Measurements from ENCODE around the gene TNFRSF1A. TPM values are rescaled to one million over a fixed set of nuclear protein-coding genes. Genes with fewer than 3 reads are reported as not detected.

TNFRSF1A gene
- polyA plus RNA-seq, 1 donor from 2014 or later: 4.5 TPM

DNA sequence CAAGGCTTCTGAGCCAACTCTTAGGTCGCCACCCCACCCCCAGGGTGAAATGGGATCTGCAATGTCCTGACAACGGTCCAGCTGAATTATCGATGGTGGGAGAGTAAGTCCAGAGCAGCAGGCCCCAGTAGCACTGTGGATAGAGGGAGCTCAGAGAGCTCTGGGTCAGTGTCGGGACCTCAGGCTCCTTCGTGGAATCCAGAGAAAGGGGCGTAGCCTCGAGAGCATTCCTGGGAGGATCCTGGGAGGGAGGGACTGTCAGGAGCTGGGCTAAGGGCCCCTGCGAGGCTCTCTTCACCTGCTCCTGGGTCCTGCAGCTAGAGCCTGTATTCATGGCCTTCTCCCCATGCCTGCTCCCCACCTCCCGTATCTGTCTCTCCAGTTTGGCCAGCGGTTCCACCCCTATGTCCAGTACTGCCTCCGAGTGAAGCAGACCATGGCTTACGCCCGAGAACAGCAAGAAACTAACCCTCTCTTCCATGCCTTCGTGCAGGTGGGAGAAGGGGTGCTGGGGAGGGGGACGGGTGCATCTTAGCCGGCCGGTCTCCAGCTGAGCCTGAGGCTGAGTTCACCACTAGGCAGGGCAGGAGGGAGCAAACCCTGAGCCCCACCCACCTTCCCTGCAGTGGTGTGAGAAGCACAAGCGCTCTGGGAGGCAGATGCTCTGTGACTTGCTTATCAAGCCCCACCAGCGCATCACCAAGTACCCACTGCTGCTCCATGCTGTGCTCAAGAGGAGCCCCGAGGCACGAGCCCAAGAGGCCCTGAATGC lies 24.8 kb downstream of the TNFRSF1A start:
- Histone ChIP-seq H2AFZ (ENCODE audit: low read depth, low read length) (no peak overlapping the region), H3K9ac (ENCODE audit: low read length) (no peak overlapping the region), H3K9me2 (ENCODE audit: insufficient read depth, low read length) (no peaks in the 10 kb centered on the region), H3K79me2 (replicated peaks; ENCODE audit: insufficient read depth, low read length) (no peaks in the 10 kb centered on the region), H3K36me3 (ENCODE audit: insufficient read depth, low read length) (no peaks in the 10 kb centered on the region), H3K27ac (ENCODE audit: low read length) (no peak overlapping the region), H3K4me3 (ENCODE audit: low read length) (no peak overlapping the region), H3K9me3 (ENCODE audit: low read length) (no peaks in the 10 kb centered on the region), H3K27me3 (ENCODE audit: insufficient read depth, low read depth, low read length) (no peaks in the 10 kb centered on the region), H3K4me2 (ENCODE audit: low read length) (no peak overlapping the region), H3F3A (ENCODE audit: insufficient read depth, low read length, poor library complexity, severe bottlenecking) (no peaks in the 10 kb centered on the region), H4K20me1 (ENCODE audit: insufficient read depth) (no peaks in the 10 kb centered on the region)
- TF ChIP-seq MXI1 (conservative IDR thresholded peaks at IDR 0.05; ENCODE audit: poor library complexity, severe bottlenecking) (no peak), EP300 (conservative IDR thresholded peaks at IDR 0.05; ENCODE audit: poor library complexity, severe bottlenecking) (no peak), RAD21 (conservative IDR thresholded peaks at IDR 0.05) (no peak), EZH2 (IDR thresholded peaks at IDR 0.05; ENCODE audit: borderline replicate concordance, insufficient read depth, low read length, poor library complexity, severe bottlenecking) (no peak), TAF1 (IDR thresholded peaks at IDR 0.05; ENCODE audit: low read depth) (no peak), SMC3 (conservative IDR thresholded peaks at IDR 0.05; ENCODE audit: poor library complexity) (no peak)
- TF ChIP-seq, protein P1, sequence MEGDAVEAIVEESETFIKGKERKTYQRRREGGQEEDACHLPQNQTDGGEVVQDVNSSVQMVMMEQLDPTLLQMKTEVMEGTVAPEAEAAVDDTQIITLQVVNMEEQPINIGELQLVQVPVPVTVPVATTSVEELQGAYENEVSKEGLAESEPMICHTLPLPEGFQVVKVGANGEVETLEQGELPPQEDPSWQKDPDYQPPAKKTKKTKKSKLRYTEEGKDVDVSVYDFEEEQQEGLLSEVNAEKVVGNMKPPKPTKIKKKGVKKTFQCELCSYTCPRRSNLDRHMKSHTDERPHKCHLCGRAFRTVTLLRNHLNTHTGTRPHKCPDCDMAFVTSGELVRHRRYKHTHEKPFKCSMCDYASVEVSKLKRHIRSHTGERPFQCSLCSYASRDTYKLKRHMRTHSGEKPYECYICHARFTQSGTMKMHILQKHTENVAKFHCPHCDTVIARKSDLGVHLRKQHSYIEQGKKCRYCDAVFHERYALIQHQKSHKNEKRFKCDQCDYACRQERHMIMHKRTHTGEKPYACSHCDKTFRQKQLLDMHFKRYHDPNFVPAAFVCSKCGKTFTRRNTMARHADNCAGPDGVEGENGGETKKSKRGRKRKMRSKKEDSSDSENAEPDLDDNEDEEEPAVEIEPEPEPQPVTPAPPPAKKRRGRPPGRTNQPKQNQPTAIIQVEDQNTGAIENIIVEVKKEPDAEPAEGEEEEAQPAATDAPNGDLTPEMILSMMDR (IDR thresholded peaks at IDR 0.05; ENCODE audit: poor library complexity, severe bottlenecking): no peak

DNA sequence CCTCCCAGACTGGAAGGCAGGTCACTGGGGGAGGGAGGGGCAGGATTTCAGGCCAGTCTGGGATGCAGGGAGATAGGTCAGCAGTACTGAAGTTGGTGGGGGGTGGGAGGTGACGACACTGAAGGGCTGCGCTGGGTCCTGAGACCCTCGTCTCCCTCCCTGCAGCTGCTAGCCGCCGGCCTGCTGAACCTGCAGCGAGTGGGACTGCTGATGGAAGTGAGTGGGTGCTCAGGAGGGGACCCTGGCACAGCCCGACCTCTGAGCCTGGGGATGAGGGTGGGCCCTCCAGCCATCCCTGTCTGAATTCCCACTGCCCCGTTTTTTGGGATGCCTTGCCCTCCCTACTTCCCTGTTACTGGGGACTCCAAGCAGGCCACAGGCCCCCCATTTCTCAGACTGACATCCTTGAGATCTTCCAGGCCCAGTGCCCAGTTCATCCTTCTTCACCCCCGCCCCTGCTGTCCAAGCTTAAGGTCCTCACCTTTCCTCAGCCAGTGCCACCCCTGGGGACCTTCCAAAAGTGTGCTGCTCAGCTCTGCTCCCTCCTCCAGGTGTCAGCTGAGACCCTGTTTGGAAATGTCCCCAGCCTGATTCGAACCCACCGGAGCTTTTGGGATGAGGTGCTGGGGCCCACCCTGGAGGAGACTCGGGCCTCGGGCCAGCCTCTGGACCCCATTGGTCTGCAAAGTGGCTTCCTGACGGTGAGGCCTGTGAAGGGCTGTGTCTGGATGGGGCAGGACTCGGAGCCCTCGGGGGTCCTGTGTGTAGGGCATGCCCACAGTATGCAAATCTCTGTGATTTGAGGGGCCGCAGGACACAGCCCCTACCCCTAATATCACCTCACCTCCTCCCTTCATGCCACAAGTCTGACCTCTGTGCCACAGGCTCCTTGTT lies 25.9 kb downstream of the TNFRSF1A start:
- no peaks in the 10 kb centered on the region for H4K20me1 ChIP-seq (ENCODE audit: insufficient read depth)
- H3K27me3 ChIP-seq (ENCODE audit: insufficient read depth, low read depth, low read length): peaks cover 6% of the 10 kb centered on the region
- H3K79me2 ChIP-seq (replicated peaks; ENCODE audit: insufficient read depth, low read length): no peaks in the 10 kb centered on the region
- no peak overlapping the region for H3K9ac ChIP-seq (ENCODE audit: low read length)
- no peak overlapping the region for H3K4me3 ChIP-seq (ENCODE audit: low read length)
- no peak overlapping the region for H3K4me2 ChIP-seq (ENCODE audit: low read length)
- H2AFZ ChIP-seq (ENCODE audit: low read depth, low read length): no peak overlapping the region
- H3K36me3 ChIP-seq (ENCODE audit: insufficient read depth, low read length): no peaks in the 10 kb centered on the region
- no peaks in the 10 kb centered on the region for H3K9me2 ChIP-seq (ENCODE audit: insufficient read depth, low read length)
- H3K27ac ChIP-seq (ENCODE audit: low read length): no peak overlapping the region
- no peaks in the 10 kb centered on the region for H3K9me3 ChIP-seq (ENCODE audit: low read length)
- no peaks in the 10 kb centered on the region for H3F3A ChIP-seq (ENCODE audit: insufficient read depth, low read length, poor library complexity, severe bottlenecking)
- TF ChIP-seq EP300 (conservative IDR thresholded peaks at IDR 0.05; ENCODE audit: poor library complexity, severe bottlenecking) (no peak), RAD21 (conservative IDR thresholded peaks at IDR 0.05) (no peak), TAF1 (IDR thresholded peaks at IDR 0.05; ENCODE audit: low read depth) (no peak), SMC3 (conservative IDR thresholded peaks at IDR 0.05; ENCODE audit: poor library complexity) (no peak), POLR2AphosphoS5 (IDR thresholded peaks at IDR 0.05) (no peak), MXI1 (conservative IDR thresholded peaks at IDR 0.05; ENCODE audit: poor library complexity, severe bottlenecking) (no peak), EZH2 (IDR thresholded peaks at IDR 0.05; ENCODE audit: borderline replicate concordance, insufficient read depth, low read length, poor library complexity, severe bottlenecking) (no peak)
- TF ChIP-seq, protein P2, sequence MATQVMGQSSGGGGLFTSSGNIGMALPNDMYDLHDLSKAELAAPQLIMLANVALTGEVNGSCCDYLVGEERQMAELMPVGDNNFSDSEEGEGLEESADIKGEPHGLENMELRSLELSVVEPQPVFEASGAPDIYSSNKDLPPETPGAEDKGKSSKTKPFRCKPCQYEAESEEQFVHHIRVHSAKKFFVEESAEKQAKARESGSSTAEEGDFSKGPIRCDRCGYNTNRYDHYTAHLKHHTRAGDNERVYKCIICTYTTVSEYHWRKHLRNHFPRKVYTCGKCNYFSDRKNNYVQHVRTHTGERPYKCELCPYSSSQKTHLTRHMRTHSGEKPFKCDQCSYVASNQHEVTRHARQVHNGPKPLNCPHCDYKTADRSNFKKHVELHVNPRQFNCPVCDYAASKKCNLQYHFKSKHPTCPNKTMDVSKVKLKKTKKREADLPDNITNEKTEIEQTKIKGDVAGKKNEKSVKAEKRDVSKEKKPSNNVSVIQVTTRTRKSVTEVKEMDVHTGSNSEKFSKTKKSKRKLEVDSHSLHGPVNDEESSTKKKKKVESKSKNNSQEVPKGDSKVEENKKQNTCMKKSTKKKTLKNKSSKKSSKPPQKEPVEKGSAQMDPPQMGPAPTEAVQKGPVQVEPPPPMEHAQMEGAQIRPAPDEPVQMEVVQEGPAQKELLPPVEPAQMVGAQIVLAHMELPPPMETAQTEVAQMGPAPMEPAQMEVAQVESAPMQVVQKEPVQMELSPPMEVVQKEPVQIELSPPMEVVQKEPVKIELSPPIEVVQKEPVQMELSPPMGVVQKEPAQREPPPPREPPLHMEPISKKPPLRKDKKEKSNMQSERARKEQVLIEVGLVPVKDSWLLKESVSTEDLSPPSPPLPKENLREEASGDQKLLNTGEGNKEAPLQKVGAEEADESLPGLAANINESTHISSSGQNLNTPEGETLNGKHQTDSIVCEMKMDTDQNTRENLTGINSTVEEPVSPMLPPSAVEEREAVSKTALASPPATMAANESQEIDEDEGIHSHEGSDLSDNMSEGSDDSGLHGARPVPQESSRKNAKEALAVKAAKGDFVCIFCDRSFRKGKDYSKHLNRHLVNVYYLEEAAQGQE (IDR thresholded peaks at IDR 0.05; ENCODE audit: borderline replicate concordance): no peak
- TF ChIP-seq, protein P1 (IDR thresholded peaks at IDR 0.05; ENCODE audit: poor library complexity, severe bottlenecking): no peak
